Activated naive CD8-positive, alpha-beta T cell treated with anti-CD3 and anti-CD28 coated beads for 36 hours (primary cell): ENCODE data around the gene ZDHHC8. TPM values are rescaled to one million over a fixed set of nuclear protein-coding genes. Genes with fewer than 3 reads are reported as not detected.

ENCODE experiments used
- total RNA-seq, 2 experiments: library from RNA; stranded (reverse); gene quantifications; one replicate each; pipeline ENCODE4 v1.2.3, GENCODE V29; 2021

The ZDHHC8 gene
- total RNA-seq, 2 experiments from 2014 or later, result 63.4 to 66.6 TPM

Other genes starting within 250 kb of the ZDHHC8 start
- 10 to 100 TPM; 76.1 to 79.6 TPM for gene COMT, start 190.0 kb upstream of the ZDHHC8 start, total RNA-seq
- gene TXNRD2, start 190.0 kb upstream of the ZDHHC8 start, total RNA-seq, result 10 to 100 TPM; 20.3 to 20.9 TPM
- gene ARVCF, start 115.0 kb upstream of the ZDHHC8 start, total RNA-seq, result 1 to 10 TPM; 1.1 to 1.6 TPM
- 10 to 100 TPM; 16.5 to 21.5 TPM for gene TANGO2, start 110.7 kb upstream of the ZDHHC8 start, total RNA-seq
- gene DGCR8, start 51.6 kb upstream of the ZDHHC8 start, total RNA-seq, result 10 to 100 TPM; 42.6 to 47.0 TPM
- gene RANBP1, start 15.7 kb upstream of the ZDHHC8 start, total RNA-seq, result 100 to 1,000 TPM; 492 to 506 TPM
- gene TRMT2A, start 14.6 kb upstream of the ZDHHC8 start, total RNA-seq, result 100 to 1,000 TPM; 124 to 139 TPM
- gene CCDC188, start 19.3 kb downstream of the ZDHHC8 start, total RNA-seq, result not detected
- gene RTN4R, start 136.5 kb downstream of the ZDHHC8 start, total RNA-seq, result 1 to 10 TPM; 3.2 to 3.5 TPM
- 10 to 100 TPM; 35.1 to 38.2 TPM for gene DGCR6L, start 188.3 kb downstream of the ZDHHC8 start, total RNA-seq